HEK293 (cell line): ENCODE data around the gene SLC35F3.

Experiments
- CTCF ChIA-PET: fragments of 350-600 bp; formaldehyde crosslinking; extraction: SDS; loops from one replicate; lab custom pipeline; 2021; ENCODE audit warnings: antibody characterized with exemption; lab: Yijun Ruan, JAX
- POLR2A ChIA-PET: fragments of 300-600 bp; formaldehyde crosslinking; extraction: SDS; loops from one replicate; lab custom pipeline; 2020; ENCODE audit warnings: antibody characterized with exemption, inconsistent platforms; lab: Yijun Ruan, JAX
- H3K27ac ChIP-seq: fragments of 200-500 bp; sonication (Bioruptor generic); 2 replicates; pipeline ENCODE4 v1.5.1; 2014; ENCODE audit warnings: low read depth, low read length, control low read depth, inconsistent platforms; ENCODE audit errors: extremely low read depth
- H3K36me3 ChIP-seq, 2 experiments: fragments of 200-500 bp in 1 of 2; sonication (Bioruptor generic) in 1 of 2; 1 replicate in 1 of 2; 2 replicates in 1 of 2; pipeline ENCODE4 v1.5.1; 2014 to 2017; ENCODE audit warnings: inconsistent platforms in 2 of 2, low read length in 2 of 2; ENCODE audit not compliant: control insufficient read depth in 2 of 2, insufficient read depth in 1 of 2
- H3K4me1 ChIP-seq: fragments of 200-500 bp; sonication (Bioruptor generic); 2 replicates; pipeline ENCODE4 v1.5.1; 2014; ENCODE audit warnings: mild to moderate bottlenecking, low read length, inconsistent platforms; ENCODE audit not compliant: control insufficient read depth, insufficient read depth
- H3K4me3 ChIP-seq: 2 replicates; pipeline ENCODE4 v1.5.1; 2011; ENCODE audit warnings: low read depth, mild to moderate bottlenecking, control low read depth, low read length, moderate library complexity
- H3K9me3 ChIP-seq: fragments of 200-500 bp; sonication (Bioruptor generic); 2 replicates; pipeline ENCODE4 v1.5.1; 2014; ENCODE audit warnings: low read depth, low read length, inconsistent platforms; ENCODE audit not compliant: control insufficient read depth, insufficient read depth
- GLI2 ChIP-seq: fragments of 450-650 bp; formaldehyde crosslinking; IDR thresholded peaks from 2 replicates; pipeline ENCODE4; 2017; ENCODE audit warnings: missing biosample characterization, missing genetic modification characterization, low read depth, borderline replicate concordance
- SCRT2 ChIP-seq: fragments of 450-650 bp; formaldehyde crosslinking; IDR thresholded peaks from 2 replicates; pipeline ENCODE4 v1.5.1; 2016; ENCODE audit warnings: missing biosample characterization, missing genetic modification characterization
- SETDB1 ChIP-seq: IDR thresholded peaks from one replicate; pipeline ENCODE4 v1.6.1; 2017; ENCODE audit warnings: mild to moderate bottlenecking, low read length, moderate library complexity, mixed read lengths; ENCODE audit not compliant: insufficient read length
- ZEB2 ChIP-seq: fragments of 450-650 bp; formaldehyde crosslinking; IDR thresholded peaks from 2 replicates; pipeline ENCODE4 v1.5.1; 2016; ENCODE audit warnings: missing biosample characterization, missing genetic modification characterization
- ZNF155 ChIP-seq: fragments of 450-650 bp; formaldehyde crosslinking; IDR thresholded peaks from 2 replicates; pipeline ENCODE4 v1.5.1; 2016; ENCODE audit warnings: missing biosample characterization, missing genetic modification characterization
- ZNF311 ChIP-seq: fragments of 450-650 bp; formaldehyde crosslinking; IDR thresholded peaks from 2 replicates; pipeline ENCODE4 v1.5.1; 2017; ENCODE audit warnings: missing biosample characterization, missing genetic modification characterization, borderline replicate concordance
- TF ChIP-seq, protein P1 (sequence below): fragments of 450-650 bp; formaldehyde crosslinking; IDR thresholded peaks from 2 replicates; pipeline ENCODE4 v1.5.1; 2016; ENCODE audit warnings: missing biosample characterization, missing genetic modification characterization
- TF ChIP-seq, protein P2 (sequence below): fragments of 450-650 bp; formaldehyde crosslinking; IDR thresholded peaks from 2 replicates; pipeline ENCODE4 v1.5.1; 2016; ENCODE audit warnings: missing biosample characterization, missing genetic modification characterization
- TF ChIP-seq, protein P3 (sequence below): fragments of 450-650 bp; formaldehyde crosslinking; IDR thresholded peaks from 2 replicates; pipeline ENCODE4 v1.5.1; 2017; ENCODE audit warnings: missing biosample characterization, missing genetic modification characterization

Gene SLC35F3

DNA sequence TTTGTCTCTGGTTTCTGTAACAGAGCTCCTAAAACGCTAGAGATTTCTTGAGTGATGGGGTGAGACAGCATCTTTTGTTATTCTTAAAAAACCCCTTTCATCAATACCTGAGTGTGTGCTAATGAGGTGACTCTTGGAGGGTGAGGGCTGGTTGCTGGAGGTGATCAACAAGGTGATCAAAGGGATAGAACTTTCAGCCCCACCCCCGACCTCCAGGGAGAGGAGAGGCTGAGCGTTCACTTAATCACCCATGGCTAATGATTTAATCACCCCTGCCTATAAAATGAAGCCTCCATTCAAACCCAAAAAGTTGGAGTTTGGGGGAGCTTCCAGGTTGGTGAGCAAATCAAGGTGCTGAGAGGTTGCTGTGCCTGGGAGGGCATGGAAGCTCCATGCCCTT is 175.4 kb downstream of the SLC35F3 start (continued):
- TF ChIP-seq ZEB2 (tag by site-specific recombination): no peak

DNA sequence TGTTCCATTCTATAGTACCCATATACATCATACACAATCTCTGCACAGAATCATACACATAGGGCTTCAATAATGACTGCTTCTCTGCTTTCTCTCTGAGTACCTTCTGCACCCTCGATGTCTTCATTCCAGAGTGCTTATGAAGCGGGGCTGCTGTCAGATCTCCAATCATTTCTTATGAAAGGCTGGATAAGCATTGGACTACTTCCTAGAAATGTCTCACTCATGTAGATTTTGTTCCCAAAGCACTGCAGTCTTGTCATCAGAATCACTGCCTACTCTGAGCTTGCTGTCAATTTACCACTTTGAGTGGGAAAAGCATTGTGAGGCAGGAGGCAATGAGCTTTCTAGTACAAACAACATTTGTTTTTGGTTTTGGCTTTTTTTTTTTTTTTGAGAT is 179.0 kb downstream of the SLC35F3 start:
- Histone ChIP-seq H3K4me3 (no peak overlapping the region), H3K9me3 (no peaks in the 10 kb centered on the region), H3K36me3 (no peaks in the 10 kb centered on the region), H3K4me1 (no peaks in the 10 kb centered on the region), H3K27ac (no peak overlapping the region)
- CTCF ChIA-PET: interaction anchor here (0.7 kb wide), 1 partner anchor 154 kb away, joined by 5 read pairs; no protein-coding TSS in a partner anchor
- POLR2A ChIA-PET: no interaction called here
- TF ChIP-seq ZNF155 (tag by site-specific recombination) (no peak), GLI2 (tag by site-specific recombination) (no peak)

DNA sequence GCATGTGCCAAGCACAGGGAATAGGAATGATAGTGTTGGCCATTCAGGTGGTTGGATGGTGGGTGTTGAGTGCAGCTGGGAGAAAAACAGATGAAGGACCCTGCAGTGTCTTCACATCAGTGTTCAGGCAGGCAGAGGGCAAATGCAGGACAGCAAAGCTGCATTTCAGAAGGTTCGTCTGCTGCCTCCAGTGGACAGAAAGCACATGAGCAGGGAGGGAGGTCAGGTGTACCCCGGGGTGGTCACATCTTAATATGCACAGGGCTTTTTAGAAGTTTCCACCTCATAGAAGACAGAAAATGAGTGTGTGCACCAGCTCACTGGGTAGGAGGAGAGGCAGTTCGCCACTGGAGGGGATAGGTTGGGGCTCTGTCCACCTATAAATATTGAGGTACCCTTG is 184.9 kb downstream of the SLC35F3 start:
- Histone ChIP-seq H3K4me3 (no peak overlapping the region), H3K4me1 (peaks cover 8% of the 10 kb centered on the region; the same call in 1 of the 2 replicates), H3K9me3 (no peaks in the 10 kb centered on the region), H3K36me3 (no peaks in the 10 kb centered on the region), H3K27ac (no peak overlapping the region)
- POLR2A ChIA-PET: no interaction called here
- CTCF ChIA-PET: interaction anchor here (0.7 to 1.2 kb wide), 4 partner anchors 14 to 564 kb away, joined by 3 to 10 read pairs (median 6); no protein-coding TSS in a partner anchor
- TF ChIP-seq ZNF311 (tag by site-specific recombination): no peak
- TF ChIP-seq, protein P1, sequence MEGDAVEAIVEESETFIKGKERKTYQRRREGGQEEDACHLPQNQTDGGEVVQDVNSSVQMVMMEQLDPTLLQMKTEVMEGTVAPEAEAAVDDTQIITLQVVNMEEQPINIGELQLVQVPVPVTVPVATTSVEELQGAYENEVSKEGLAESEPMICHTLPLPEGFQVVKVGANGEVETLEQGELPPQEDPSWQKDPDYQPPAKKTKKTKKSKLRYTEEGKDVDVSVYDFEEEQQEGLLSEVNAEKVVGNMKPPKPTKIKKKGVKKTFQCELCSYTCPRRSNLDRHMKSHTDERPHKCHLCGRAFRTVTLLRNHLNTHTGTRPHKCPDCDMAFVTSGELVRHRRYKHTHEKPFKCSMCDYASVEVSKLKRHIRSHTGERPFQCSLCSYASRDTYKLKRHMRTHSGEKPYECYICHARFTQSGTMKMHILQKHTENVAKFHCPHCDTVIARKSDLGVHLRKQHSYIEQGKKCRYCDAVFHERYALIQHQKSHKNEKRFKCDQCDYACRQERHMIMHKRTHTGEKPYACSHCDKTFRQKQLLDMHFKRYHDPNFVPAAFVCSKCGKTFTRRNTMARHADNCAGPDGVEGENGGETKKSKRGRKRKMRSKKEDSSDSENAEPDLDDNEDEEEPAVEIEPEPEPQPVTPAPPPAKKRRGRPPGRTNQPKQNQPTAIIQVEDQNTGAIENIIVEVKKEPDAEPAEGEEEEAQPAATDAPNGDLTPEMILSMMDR (tag by site-specific recombination): 0 out of 2 replicates have a peak, but pooled peaks have one; percentile 13

DNA sequence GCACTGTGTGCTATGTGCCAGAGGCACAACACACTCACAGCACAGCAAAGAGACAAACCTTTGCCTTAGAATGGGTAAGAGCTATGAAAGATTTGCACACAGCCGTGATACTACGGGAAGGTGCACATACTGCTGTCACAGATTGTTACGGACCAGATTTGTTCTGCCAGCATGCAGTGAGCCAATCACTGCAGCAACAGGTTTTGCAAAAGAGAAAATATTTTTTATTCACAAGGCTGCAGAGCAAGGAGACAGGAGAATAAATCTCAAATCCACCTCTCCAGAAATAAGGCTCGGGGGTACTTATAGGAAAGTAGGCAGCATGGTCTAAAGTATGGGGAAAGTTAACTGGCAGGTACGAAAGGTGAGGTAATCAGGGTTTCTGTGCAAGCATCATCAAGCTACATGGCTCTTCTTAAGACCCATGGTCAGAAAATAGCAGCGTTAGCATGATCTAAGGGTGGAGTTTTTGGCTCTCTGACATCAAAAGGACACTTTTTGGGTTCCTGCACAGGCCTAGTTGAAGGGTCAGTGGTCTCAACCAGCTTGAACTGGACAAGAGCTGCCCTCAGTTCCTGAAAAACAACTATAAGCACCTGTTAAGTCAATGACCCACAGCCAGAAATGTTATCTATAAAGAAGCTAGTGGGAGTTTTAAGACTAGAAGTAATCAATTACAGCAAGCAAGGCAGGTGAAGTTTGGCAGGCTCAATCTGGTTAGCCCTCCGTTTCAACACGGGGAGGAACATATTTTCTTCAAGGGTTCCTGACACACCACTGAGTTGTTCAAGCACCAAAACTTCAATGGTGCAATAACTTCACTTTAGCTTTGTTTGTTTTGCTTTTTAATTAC is 186.0 kb downstream of the SLC35F3 start:
- H3K4me3 ChIP-seq: no peak overlapping the region
- POLR2A ChIA-PET: no interaction called here
- TF ChIP-seq, protein P2, sequence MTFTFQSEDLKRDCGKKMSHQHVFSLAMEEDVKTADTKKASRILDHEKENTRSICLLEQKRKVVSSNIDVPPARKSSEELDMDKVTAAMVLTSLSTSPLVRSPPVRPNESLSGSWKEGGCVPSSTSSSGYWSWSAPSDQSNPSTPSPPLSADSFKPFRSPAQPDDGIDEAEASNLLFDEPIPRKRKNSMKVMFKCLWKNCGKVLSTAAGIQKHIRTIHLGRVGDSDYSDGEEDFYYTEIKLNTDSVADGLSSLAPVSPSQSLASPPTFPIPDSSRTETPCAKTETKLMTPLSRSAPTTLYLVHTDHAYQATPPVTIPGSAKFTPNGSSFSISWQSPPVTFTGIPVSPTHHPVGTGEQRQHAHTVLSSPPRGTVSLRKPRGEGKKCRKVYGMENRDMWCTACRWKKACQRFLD (tag by site-specific recombination): no peak
- TF ChIP-seq, protein P3, sequence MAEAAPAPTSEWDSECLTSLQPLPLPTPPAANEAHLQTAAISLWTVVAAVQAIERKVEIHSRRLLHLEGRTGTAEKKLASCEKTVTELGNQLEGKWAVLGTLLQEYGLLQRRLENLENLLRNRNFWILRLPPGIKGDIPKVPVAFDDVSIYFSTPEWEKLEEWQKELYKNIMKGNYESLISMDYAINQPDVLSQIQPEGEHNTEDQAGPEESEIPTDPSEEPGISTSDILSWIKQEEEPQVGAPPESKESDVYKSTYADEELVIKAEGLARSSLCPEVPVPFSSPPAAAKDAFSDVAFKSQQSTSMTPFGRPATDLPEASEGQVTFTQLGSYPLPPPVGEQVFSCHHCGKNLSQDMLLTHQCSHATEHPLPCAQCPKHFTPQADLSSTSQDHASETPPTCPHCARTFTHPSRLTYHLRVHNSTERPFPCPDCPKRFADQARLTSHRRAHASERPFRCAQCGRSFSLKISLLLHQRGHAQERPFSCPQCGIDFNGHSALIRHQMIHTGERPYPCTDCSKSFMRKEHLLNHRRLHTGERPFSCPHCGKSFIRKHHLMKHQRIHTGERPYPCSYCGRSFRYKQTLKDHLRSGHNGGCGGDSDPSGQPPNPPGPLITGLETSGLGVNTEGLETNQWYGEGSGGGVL (tag by site-specific recombination): no peak
- peak; percentile 76 for TF ChIP-seq SETDB1
- TF ChIP-seq SCRT2 (tag by site-specific recombination): peak; percentile 62; the same call in 1 of the 2 replicates
- CTCF ChIA-PET: interaction anchor here (0.7 to 1.2 kb wide), 3 partner anchors 17 to 26 kb away, joined by 3 read pairs; no protein-coding TSS in a partner anchor
- no peak overlapping the region for H3K27ac ChIP-seq
- H3K4me1 ChIP-seq: peaks cover 8% of the 10 kb centered on the region; the same call in 1 of the 2 replicates
- no peaks in the 10 kb centered on the region for H3K36me3 ChIP-seq
- no peaks in the 10 kb centered on the region for H3K9me3 ChIP-seq
